ENCODE data around the gene SCN1A. TPM values are rescaled to one million over a fixed set of nuclear protein-coding genes. Genes with fewer than 3 reads are reported as not detected.

SCN1A gene
- total and polyA plus RNA-seq, 4 donors: 2.1 to 32.6 (median 14.5) TPM

- no peak for TF ChIP-seq CTCF (IDR thresholded peaks at IDR 0.05; ENCODE audit: control extremely low read depth, extremely low read depth)
- H3K27me3 ChIP-seq (ENCODE audit: control insufficient read depth in 3 of 3, insufficient read depth in 3 of 3, low read length in 2 of 3): no peaks in the 10 kb centered on the region
- H3K4me1 ChIP-seq (ENCODE audit: control insufficient read depth in 5 of 5, insufficient read depth in 5 of 5, low read length in 5 of 5): no peaks in the 10 kb centered on the region
- DNase-seq (no peak), ATAC-seq (ENCODE audit: insufficient read depth, low FRiP score) (no peak)
- peaks cover 0 to 2% (median 0%) of the 10 kb centered on the region in 4 donors for H3K36me3 ChIP-seq (ENCODE audit: control insufficient read depth in 4 of 4, insufficient read depth in 4 of 4, low read length in 4 of 4)
- no peak overlapping the region for H3K27ac ChIP-seq (ENCODE audit: low read depth in 1 of 2, low read length in 1 of 2)
- no peak overlapping the region for H3K4me3 ChIP-seq
- H3K9me3 ChIP-seq (ENCODE audit: control insufficient read depth in 4 of 4, insufficient read depth in 3 of 4, low read length in 3 of 4): peaks cover 0 to 3% (median 0%) of the 10 kb centered on the region in 4 donors
- WGBS, 2 donors: 79 to 85% methylated on average over 5 of the region's 5 CpGs
- no peak overlapping the region for H3K9ac ChIP-seq (ENCODE audit: insufficient read depth in 1 of 2, low read length in 2 of 2)
These were observed 82.9 kb downstream of the SCN1A start for GRCh38 chr2:166044853-166045483.

GRCh38 chr2:166042768-166043390, 84.9 kb downstream of the SCN1A start:
- H3K27ac ChIP-seq (ENCODE audit: low read depth in 1 of 2, low read length in 1 of 2): no peak overlapping the region
- H3K9me3 ChIP-seq (ENCODE audit: control insufficient read depth in 4 of 4, insufficient read depth in 3 of 4, low read length in 3 of 4): peaks cover 0 to 3% (median 0%) of the 10 kb centered on the region in 4 donors
- ATAC-seq (ENCODE audit: insufficient read depth, low FRiP score) (no peak), DNase-seq (no peak)
- peaks cover 0 to 2% (median 0%) of the 10 kb centered on the region in 4 donors for H3K36me3 ChIP-seq (ENCODE audit: control insufficient read depth in 4 of 4, insufficient read depth in 4 of 4, low read length in 4 of 4)
- H3K4me3 ChIP-seq: no peak overlapping the region
- H3K27me3 ChIP-seq (ENCODE audit: control insufficient read depth in 3 of 3, insufficient read depth in 3 of 3, low read length in 2 of 3): no peaks in the 10 kb centered on the region
- no peaks in the 10 kb centered on the region for H3K4me1 ChIP-seq (ENCODE audit: control insufficient read depth in 5 of 5, insufficient read depth in 5 of 5, low read length in 5 of 5)
- no peak for TF ChIP-seq CTCF (IDR thresholded peaks at IDR 0.05; ENCODE audit: control extremely low read depth, extremely low read depth)
- no peak overlapping the region for H3K9ac ChIP-seq (ENCODE audit: insufficient read depth in 1 of 2, low read length in 2 of 2)

- no peaks in the 10 kb centered on the region for H3K4me1 ChIP-seq (ENCODE audit: control insufficient read depth in 5 of 5, insufficient read depth in 5 of 5, low read length in 5 of 5)
- no peak for TF ChIP-seq CTCF (IDR thresholded peaks at IDR 0.05; ENCODE audit: control extremely low read depth, extremely low read depth)
- no peak for ATAC-seq (ENCODE audit: insufficient read depth, low FRiP score)
- no peak overlapping the region for H3K9ac ChIP-seq (ENCODE audit: insufficient read depth in 1 of 2, low read length in 2 of 2)
- no peak overlapping the region for H3K4me3 ChIP-seq
- peaks cover 0 to 2% (median 0%) of the 10 kb centered on the region in 4 donors for H3K36me3 ChIP-seq (ENCODE audit: control insufficient read depth in 4 of 4, insufficient read depth in 4 of 4, low read length in 4 of 4)
- peaks cover 0 to 3% (median 0%) of the 10 kb centered on the region in 4 donors for H3K9me3 ChIP-seq (ENCODE audit: control insufficient read depth in 4 of 4, insufficient read depth in 3 of 4, low read length in 3 of 4)
- H3K27ac ChIP-seq (ENCODE audit: low read depth in 1 of 2, low read length in 1 of 2): no peak overlapping the region
- 72 to 84% methylated on average over 1 of the region's 1 CpG for WGBS, 2 donors
- H3K27me3 ChIP-seq (ENCODE audit: control insufficient read depth in 3 of 3, insufficient read depth in 3 of 3, low read length in 2 of 3): no peaks in the 10 kb centered on the region
- DNase-seq: no peak
These were observed 85.5 kb downstream of the SCN1A start for GRCh38 chr2:166042356-166042755.
